ENCODE measurements around the gene NT5C1A. TPM values are rescaled to one million over a fixed set of nuclear protein-coding genes. Genes with fewer than 3 reads are reported as not detected.

The NT5C1A gene
- total RNA-seq, 1 experiment from 2014 or later = not detected

GRCh38 chr1:39609618-39610331, 62.1 kb downstream of the NT5C1A start:
- Histone ChIP-seq H3K36me3 (no peaks in the 10 kb centered on the region), H3K9me3 (no peaks in the 10 kb centered on the region), H3K4me3 (no peak overlapping the region), H3K27me3 (no peaks in the 10 kb centered on the region)
- peak; percentile 34 for DNase-seq

Other genes starting within 250 kb of the NT5C1A start
- gene BMP8A, start 180.5 kb downstream of the NT5C1A start, total RNA-seq (2014; rRNA removed; shearing (Covaris generic); ENCODE audit: low replicate concordance) = not detected in 2 replicates
- gene PABPC4, start 95.3 kb downstream of the NT5C1A start, total RNA-seq (2014; rRNA removed; shearing (Covaris generic); ENCODE audit: low replicate concordance) = 153 TPM in 2 replicates
- 0.10 and 1.0 TPM in 2 replicates for gene HEYL, start 32.5 kb downstream of the NT5C1A start, total RNA-seq (2014; rRNA removed; shearing (Covaris generic); ENCODE audit: low replicate concordance)
- not detected in 2 replicates for gene HPCAL4, start 19.3 kb upstream of the NT5C1A start, total RNA-seq (2014; rRNA removed; shearing (Covaris generic); ENCODE audit: low replicate concordance)
- gene PPIE, start 66.8 kb upstream of the NT5C1A start, total RNA-seq (2014; rRNA removed; shearing (Covaris generic); ENCODE audit: low replicate concordance) = 80.7 and 112 TPM in 2 replicates
- gene OXCT2, start 99.2 kb upstream of the NT5C1A start, total RNA-seq (2014; rRNA removed; shearing (Covaris generic); ENCODE audit: low replicate concordance) = not detected in 2 replicates
- 0.02 and 1.2 TPM in 2 replicates for gene BMP8B, start 116.8 kb upstream of the NT5C1A start, total RNA-seq (2014; rRNA removed; shearing (Covaris generic); ENCODE audit: low replicate concordance)
- 28.4 and 41.5 TPM in 2 replicates for gene TRIT1, start 211.4 kb upstream of the NT5C1A start, total RNA-seq (2014; rRNA removed; shearing (Covaris generic); ENCODE audit: low replicate concordance)
- 0.07 and 0.25 TPM in 2 replicates for gene MYCL, start 229.8 kb upstream of the NT5C1A start, total RNA-seq (2014; rRNA removed; shearing (Covaris generic); ENCODE audit: low replicate concordance)

Data from MG63 (cell line).